ENCODE measurements around the gene ALOX12B.

GRCh38 chr17:8117367-8117979, 30.0 kb upstream of the ALOX12B start:
- TF ChIP-seq, protein P1, sequence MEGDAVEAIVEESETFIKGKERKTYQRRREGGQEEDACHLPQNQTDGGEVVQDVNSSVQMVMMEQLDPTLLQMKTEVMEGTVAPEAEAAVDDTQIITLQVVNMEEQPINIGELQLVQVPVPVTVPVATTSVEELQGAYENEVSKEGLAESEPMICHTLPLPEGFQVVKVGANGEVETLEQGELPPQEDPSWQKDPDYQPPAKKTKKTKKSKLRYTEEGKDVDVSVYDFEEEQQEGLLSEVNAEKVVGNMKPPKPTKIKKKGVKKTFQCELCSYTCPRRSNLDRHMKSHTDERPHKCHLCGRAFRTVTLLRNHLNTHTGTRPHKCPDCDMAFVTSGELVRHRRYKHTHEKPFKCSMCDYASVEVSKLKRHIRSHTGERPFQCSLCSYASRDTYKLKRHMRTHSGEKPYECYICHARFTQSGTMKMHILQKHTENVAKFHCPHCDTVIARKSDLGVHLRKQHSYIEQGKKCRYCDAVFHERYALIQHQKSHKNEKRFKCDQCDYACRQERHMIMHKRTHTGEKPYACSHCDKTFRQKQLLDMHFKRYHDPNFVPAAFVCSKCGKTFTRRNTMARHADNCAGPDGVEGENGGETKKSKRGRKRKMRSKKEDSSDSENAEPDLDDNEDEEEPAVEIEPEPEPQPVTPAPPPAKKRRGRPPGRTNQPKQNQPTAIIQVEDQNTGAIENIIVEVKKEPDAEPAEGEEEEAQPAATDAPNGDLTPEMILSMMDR (IDR thresholded peaks at IDR 0.05), result no peak
- TF ChIP-seq POLR2A (IDR thresholded peaks at IDR 0.05), result no peak
